GM12873 (cell line): ENCODE measurements around the gene PIGZ.

Source experiments
- TF ChIP-seq, protein P1 (sequence below): IDR thresholded peaks from 2 replicates; pipeline ENCODE4 v1.5.1; 2012; ENCODE audit warnings: low read depth, mild to moderate bottlenecking, moderate library complexity, low read length, control low read depth; ENCODE audit not compliant: insufficient read depth; ENCODE audit errors: missing control alignments

PIGZ gene

DNA sequence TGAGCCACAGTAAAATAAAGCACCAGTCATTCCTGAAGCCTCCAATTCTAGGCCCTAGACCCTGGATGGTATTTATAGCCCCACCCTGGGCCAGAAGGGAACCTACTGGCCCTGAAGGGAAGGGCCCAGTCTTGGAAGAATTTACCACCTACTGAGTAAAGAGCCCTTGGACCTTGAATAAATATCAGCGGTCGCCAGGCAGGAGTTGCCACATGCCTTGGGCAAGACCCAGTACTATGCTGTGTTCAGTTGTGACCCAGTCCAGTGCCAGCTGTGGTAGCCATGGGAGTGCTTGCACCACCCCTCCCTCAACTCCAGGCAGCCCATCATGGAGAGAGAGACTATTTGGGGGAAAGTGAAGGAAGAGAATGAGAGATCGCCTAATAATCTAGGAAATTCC is 53.3 kb downstream of the PIGZ start:
- TF ChIP-seq, protein P1, sequence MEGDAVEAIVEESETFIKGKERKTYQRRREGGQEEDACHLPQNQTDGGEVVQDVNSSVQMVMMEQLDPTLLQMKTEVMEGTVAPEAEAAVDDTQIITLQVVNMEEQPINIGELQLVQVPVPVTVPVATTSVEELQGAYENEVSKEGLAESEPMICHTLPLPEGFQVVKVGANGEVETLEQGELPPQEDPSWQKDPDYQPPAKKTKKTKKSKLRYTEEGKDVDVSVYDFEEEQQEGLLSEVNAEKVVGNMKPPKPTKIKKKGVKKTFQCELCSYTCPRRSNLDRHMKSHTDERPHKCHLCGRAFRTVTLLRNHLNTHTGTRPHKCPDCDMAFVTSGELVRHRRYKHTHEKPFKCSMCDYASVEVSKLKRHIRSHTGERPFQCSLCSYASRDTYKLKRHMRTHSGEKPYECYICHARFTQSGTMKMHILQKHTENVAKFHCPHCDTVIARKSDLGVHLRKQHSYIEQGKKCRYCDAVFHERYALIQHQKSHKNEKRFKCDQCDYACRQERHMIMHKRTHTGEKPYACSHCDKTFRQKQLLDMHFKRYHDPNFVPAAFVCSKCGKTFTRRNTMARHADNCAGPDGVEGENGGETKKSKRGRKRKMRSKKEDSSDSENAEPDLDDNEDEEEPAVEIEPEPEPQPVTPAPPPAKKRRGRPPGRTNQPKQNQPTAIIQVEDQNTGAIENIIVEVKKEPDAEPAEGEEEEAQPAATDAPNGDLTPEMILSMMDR: no peak

DNA sequence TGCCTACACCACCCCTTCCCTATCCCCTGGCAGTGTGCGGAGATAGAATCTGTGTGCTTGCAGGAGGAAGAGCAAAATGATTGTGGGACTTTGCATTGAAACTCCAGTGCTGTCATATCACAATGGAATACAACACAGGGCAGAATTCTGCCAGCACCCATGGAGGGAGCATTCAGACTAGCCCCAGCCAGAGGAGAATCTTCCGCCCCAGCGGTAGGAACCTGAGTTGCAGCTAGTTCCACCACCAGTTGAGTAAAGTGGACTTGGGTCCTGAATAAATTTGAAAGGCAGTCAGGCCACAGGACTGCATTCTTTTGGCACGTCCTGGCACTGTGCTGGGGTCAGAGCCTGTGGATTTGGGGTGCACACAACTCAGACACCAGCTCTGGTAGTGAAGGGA is 53.8 kb downstream of the PIGZ start:
- TF ChIP-seq, protein P1: no peak

DNA sequence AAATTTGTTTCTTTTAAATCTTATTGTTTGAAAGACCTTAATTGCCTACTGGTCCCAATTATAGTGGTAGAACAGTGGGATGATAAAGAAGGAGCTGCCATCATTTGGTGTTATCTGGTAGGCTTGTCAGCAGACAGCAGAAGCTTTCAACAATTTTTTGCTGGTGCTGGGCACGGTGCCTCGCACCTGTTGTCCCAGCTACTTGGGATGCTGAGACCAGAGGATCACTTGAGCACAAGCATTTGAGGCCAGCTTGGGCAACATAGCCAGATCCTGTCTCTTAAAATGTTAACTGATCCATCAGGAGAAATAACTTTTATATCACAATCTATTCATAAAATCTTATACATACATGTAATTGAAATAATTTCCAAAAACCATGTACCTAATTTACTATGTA is 64.9 kb downstream of the PIGZ start:
- TF ChIP-seq, protein P1: no peak

DNA sequence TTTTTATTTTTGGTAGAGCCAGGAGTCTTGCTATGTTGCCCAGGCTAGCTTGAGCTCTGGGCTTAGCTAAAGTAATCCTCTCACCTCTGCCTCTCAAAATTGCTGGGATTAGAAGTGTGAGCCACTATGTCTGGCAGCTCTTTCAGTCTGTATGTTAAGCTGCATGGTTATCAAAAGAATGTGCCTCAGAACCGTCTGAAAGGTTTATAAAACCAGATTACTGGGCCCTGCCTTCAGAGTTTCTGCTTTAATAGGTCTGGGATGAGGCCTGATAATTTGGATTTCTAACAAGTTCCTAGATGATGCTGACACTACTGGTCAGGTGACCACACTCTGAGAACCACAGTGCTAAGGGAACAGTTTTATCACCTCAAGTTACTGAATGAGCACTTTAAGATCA is 66.3 kb downstream of the PIGZ start:
- TF ChIP-seq, protein P1: no peak

DNA sequence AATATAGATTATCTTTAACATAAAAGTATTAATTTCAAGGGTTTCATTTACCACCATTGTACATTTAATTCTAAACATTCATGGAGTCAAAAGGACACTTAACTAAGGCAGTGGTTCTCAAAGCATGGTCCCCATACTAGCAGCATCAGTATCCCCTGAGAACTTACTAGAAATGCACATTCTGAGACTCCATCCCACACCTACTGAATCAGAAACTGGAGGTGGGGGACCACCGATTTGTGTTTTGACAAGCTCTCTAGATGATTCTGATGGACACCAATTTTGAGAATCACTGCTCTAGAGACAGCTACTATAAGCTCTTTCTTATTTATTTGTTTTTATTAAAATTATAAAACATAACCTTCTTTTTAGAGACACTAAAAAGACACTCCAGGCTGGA is 66.9 kb downstream of the PIGZ start:
- TF ChIP-seq, protein P1: no peak
